SU-DHL-6 (cell line): ENCODE data around the gene SLC38A8.

ENCODE experiments used
- H2AFZ ChIP-seq: fragments of 200-600 bp; sonication (generic); 2 replicates; pipeline ENCODE4 v1.6.1; 2014; ENCODE audit warnings: low read depth, mild to moderate bottlenecking, moderate library complexity, mixed read lengths, antibody characterized with exemption, low read length; ENCODE audit not compliant: severe bottlenecking
- H3F3A ChIP-seq: fragments of 200-600 bp; shearing (Covaris generic); 2 replicates; pipeline ENCODE4 v1.6.0; 2016; ENCODE audit warnings: antibody characterized with exemption, mild to moderate bottlenecking; ENCODE audit not compliant: insufficient read depth
- H3K27ac ChIP-seq: fragments of 200-600 bp; sonication (generic); 2 replicates; pipeline ENCODE4 v1.5.1; 2016; ENCODE audit warnings: low read depth, mild to moderate bottlenecking, low read length, moderate library complexity, mixed read lengths
- H3K27me3 ChIP-seq: fragments of 200-600 bp; sonication (generic), shearing (Covaris generic); 2 replicates; pipeline ENCODE4 v1.6.0; 2014; ENCODE audit warnings: mild to moderate bottlenecking, low read length
- H3K36me3 ChIP-seq: fragments of 200-600 bp; sonication (generic); 2 replicates; pipeline ENCODE4 v1.6.1; 2014; ENCODE audit warnings: mild to moderate bottlenecking, low read length, mixed read lengths
- H3K4me2 ChIP-seq: fragments of 300-600, 200-600 bp; shearing (Covaris generic), sonication (generic); 2 replicates; pipeline ENCODE4 v1.6.0; 2014; ENCODE audit warnings: low read length, low read depth, mild to moderate bottlenecking; ENCODE audit not compliant: poor library complexity, severe bottlenecking
- H3K4me3 ChIP-seq: fragments of 200-600 bp; sonication (generic); 2 replicates; pipeline ENCODE4 v1.5.1; 2014; ENCODE audit warnings: antibody characterized with exemption, low read length, mild to moderate bottlenecking, mixed read lengths; ENCODE audit not compliant: insufficient read depth, poor library complexity, severe bottlenecking
- H3K79me2 ChIP-seq: fragments of 200-600 bp; sonication (generic); 2 replicates; pipeline ENCODE4 v1.6.1; 2014; ENCODE audit warnings: mild to moderate bottlenecking, low read length, moderate library complexity; ENCODE audit not compliant: insufficient read depth
- H3K9ac ChIP-seq: fragments of 200-600 bp; sonication (generic); 2 replicates; pipeline ENCODE4 v1.7.0; 2014; ENCODE audit warnings: mild to moderate bottlenecking, low read length
- H3K9me2 ChIP-seq: fragments of 200-600 bp; sonication (generic); replicated peaks from 2 replicates; pipeline ENCODE4 v1.6.1; 2014; ENCODE audit warnings: low read length; ENCODE audit not compliant: insufficient read depth
- H3K9me3 ChIP-seq: fragments of 200-600 bp; sonication (generic); 2 replicates; pipeline ENCODE4 v1.6.1; 2014; ENCODE audit warnings: low read length, mixed read lengths; ENCODE audit not compliant: insufficient read depth
- H4K20me1 ChIP-seq: fragments of 200-600 bp; sonication (generic); 2 replicates; pipeline ENCODE4 v1.6.1; 2014; ENCODE audit warnings: low read depth, mild to moderate bottlenecking, antibody characterized with exemption, low read length, moderate library complexity, mixed read lengths
- CTCF ChIP-seq: fragments of 200-600 bp; sonication (generic); IDR thresholded peaks from one replicate; pipeline ENCODE4 v1.5.1; 2017; ENCODE audit warnings: antibody characterized with exemption, mild to moderate bottlenecking, low read length, moderate library complexity; ENCODE audit not compliant: insufficient read depth, poor library complexity, severe bottlenecking
- EZH2phosphoT487 ChIP-seq: fragments of 200-600 bp; sonication (generic), shearing (Covaris generic); conservative IDR thresholded peaks from 2 replicates; pipeline ENCODE4 v1.6.1; 2018; ENCODE audit warnings: mild to moderate bottlenecking, antibody characterized with exemption, low read length, moderate library complexity, mixed read lengths

The SLC38A8 gene

GRCh38 chr16:84071121-84071520 lies 28.5 kb upstream of the SLC38A8 start:
- Histone ChIP-seq H3K27me3 (no peaks in the 10 kb centered on the region), H3K9ac (no peak overlapping the region), H3K4me3 (no peak overlapping the region), H3K27ac (no peak overlapping the region), H3K9me3 (no peaks in the 10 kb centered on the region), H3K36me3 (peaks cover 7% of the 10 kb centered on the region; the same call in 1 of the 2 replicates), H3K4me2 (no peak overlapping the region), H4K20me1 (0 out of 2 replicates have a peak, but pooled peaks cover 3% of the 10 kb centered on the region), H2AFZ (no peak overlapping the region), H3K79me2 (no peaks in the 10 kb centered on the region), H3K9me2 (no peaks in the 10 kb centered on the region), H3F3A (no peaks in the 10 kb centered on the region)
- TF ChIP-seq EZH2phosphoT487 (no peak), CTCF (no peak)

GRCh38 chr16:84069540-84069939 lies 26.9 kb upstream of the SLC38A8 start:
- Histone ChIP-seq H3K4me3 (no peak overlapping the region), H3K27me3 (no peaks in the 10 kb centered on the region), H2AFZ (no peak overlapping the region), H3K4me2 (no peak overlapping the region), H3F3A (0 out of 2 replicates have a peak, but pooled peaks cover 3% of the 10 kb centered on the region), H3K36me3 (peaks cover 3% of the 10 kb centered on the region; the same call in 1 of the 2 replicates), H3K27ac (no peak overlapping the region), H4K20me1 (no peaks in the 10 kb centered on the region), H3K9me2 (no peaks in the 10 kb centered on the region), H3K79me2 (no peaks in the 10 kb centered on the region), H3K9me3 (no peaks in the 10 kb centered on the region), H3K9ac (no peak overlapping the region)
- TF ChIP-seq EZH2phosphoT487, result no peak
- TF ChIP-seq CTCF, result no peak

- Histone ChIP-seq H3K9me3 (no peaks in the 10 kb centered on the region), H3K4me3 (no peak overlapping the region), H3K27me3 (no peaks in the 10 kb centered on the region), H3K4me2 (no peak overlapping the region), H3K9ac (no peak overlapping the region), H3F3A (0 out of 2 replicates have a peak, but pooled peaks cover 3% of the 10 kb centered on the region), H3K9me2 (no peaks in the 10 kb centered on the region), H2AFZ (no peak overlapping the region), H3K79me2 (no peaks in the 10 kb centered on the region), H3K27ac (no peak overlapping the region), H3K36me3 (peaks cover 9% of the 10 kb centered on the region), H4K20me1 (no peaks in the 10 kb centered on the region)
- TF ChIP-seq EZH2phosphoT487 (no peak), CTCF (no peak)
These were observed 26.3 kb upstream of the SLC38A8 start for GRCh38 chr16:84068783-84069462.
